Vagina (tissue), 2 donors: ENCODE measurements around the gene NKTR.

Source experiments
- CTCF ChIP-seq, 3 experiments: fragments of 450-650 bp in 2 of 3; fragments of 200-600 bp in 1 of 3; sonication (generic) in 1 of 3; IDR thresholded peaks; one replicate each; pipeline ENCODE4 v1.5.1; 2017 to 2019; ENCODE audit warnings: antibody characterized with exemption in 3 of 3, mild to moderate bottlenecking in 2 of 3, moderate library complexity in 2 of 3
- POLR2A ChIP-seq, 2 donors: fragments of 450-650 bp; IDR thresholded peaks; one replicate each; pipeline ENCODE4 v1.6.1; 2017; ENCODE audit warnings: antibody characterized with exemption in 2 of 2, mild to moderate bottlenecking in 2 of 2, moderate library complexity in 2 of 2

- no peak for TF ChIP-seq CTCF (IDR thresholded peaks at IDR 0.05)
- TF ChIP-seq POLR2A (IDR thresholded peaks at IDR 0.05): no peak
Measured at GRCh38 chr3:42601896-42602581, 1.6 kb downstream of the NKTR start.
